ACHN (cell line): ENCODE measurements around the gene EHBP1.

Experiments
- DNase-seq: peaks from one replicate; pipeline ENCODE4 v3.0.0-alpha.2; 2015
- in situ Hi-C: cut with HindIII; loops from 2 replicates; pipeline ENCODE4 v1.10.0; 2017; ENCODE audit warnings: low sequenced_read_pairs, low pct_ligation_motif_present, low pct_unique_long_range_greater_than_20kb

Gene EHBP1

GRCh38 chr2:62705007-62705829 is at the start of gene EHBP1:
TSS of gene EHBP1 (plus strand) at chr2:62705713. CDS start at chr2:62707192, 1,479 bp downstream.
- DNase-seq: peak; percentile 100
- in situ Hi-C loops: no loop called here

DNA sequence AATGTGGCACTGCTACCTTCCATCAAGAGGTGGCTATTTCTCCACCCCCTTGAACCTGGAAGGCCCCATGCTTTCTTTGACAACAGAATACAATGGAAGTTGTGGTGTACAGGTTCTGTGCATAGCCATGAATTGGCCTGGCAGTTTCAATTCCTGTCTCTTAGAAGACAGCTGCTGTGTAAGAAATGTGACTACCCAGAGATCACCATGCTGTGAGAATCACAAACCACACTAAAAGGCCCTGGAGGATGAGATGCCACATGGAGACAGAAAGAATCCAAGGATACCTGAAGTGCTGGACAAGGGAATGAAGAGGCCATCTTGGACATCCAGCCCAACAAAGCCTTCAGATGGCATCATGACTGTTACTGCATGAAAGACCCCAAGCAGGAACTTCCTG is 47.7 kb upstream of the EHBP1 start:
- in situ Hi-C loops: no loop called here
- DNase-seq: no peak

- in situ Hi-C loops: no loop called here
- DNase-seq: no peak
Measured at GRCh38 chr2:62658891-62659290, 46.6 kb upstream of the EHBP1 start.

GRCh38 chr2:62660087-62660486 is 45.4 kb upstream of the EHBP1 start:
- in situ Hi-C loops: no loop called here
- DNase-seq: no peak

DNA sequence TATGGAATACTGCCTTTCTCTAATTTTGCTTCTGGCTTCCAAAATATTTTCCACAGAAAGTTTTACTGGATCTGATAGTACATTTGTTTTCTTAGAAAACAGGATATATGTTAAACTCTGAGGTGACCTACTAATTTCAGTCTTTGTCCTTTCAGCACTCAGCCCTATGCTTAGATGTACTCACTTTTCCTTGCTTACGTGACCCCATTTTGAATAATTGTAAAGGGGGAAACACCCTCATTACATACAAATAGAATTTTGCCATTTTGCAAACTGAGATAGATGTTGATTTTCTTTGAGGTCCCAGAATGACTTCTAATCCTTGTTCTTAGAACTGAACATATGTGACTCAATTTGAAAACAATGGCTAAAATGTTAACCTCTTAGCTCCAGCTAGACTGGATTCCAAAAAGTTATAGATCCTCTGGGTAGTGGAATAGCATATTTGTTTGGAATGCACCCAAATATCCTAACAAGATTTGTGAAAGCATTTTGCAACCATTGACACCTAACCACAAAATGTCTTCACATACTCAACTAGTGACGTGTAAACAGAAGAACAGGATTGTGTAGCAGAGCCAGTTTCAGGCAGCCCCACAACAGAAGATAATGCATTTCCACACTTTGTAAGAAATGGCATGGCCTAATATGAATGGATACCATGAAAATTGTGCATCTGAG is 44.8 kb upstream of the EHBP1 start:
- in situ Hi-C loops: no loop called here
- no peak for DNase-seq

DNA sequence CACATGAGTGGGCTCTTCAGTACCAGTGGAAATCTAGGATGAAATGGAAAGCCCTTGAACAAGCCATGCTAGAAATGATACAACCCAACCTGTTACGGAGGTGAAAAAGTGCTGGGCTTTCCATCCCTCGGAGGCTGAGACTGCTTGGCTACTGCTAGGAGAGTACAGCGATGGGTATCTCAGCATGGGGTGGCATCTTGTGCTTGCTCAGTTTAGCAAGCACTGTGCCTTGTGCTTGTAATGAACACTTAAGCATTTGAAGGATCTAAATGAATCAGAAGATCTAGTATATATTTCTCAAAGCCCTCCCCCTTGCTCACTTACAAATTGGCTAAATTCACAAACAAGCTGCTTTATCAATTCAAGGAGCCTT is 44.3 kb upstream of the EHBP1 start:
- no peak for DNase-seq
- in situ Hi-C loops: no loop called here

- no peak for DNase-seq
- in situ Hi-C loops: no loop called here
Measured at GRCh38 chr2:62662131-62662530, 43.4 kb upstream of the EHBP1 start.

- DNase-seq: no peak
- in situ Hi-C loops: no loop called here
Measured at GRCh38 chr2:62662554-62662953, 43.0 kb upstream of the EHBP1 start.

- in situ Hi-C loops: no loop called here
- no peak for DNase-seq
Measured at GRCh38 chr2:62663411-62663810, 42.1 kb upstream of the EHBP1 start.

- in situ Hi-C loops: no loop called here
- no peak for DNase-seq
Measured at GRCh38 chr2:62663920-62664795, 41.4 kb upstream of the EHBP1 start.

DNA sequence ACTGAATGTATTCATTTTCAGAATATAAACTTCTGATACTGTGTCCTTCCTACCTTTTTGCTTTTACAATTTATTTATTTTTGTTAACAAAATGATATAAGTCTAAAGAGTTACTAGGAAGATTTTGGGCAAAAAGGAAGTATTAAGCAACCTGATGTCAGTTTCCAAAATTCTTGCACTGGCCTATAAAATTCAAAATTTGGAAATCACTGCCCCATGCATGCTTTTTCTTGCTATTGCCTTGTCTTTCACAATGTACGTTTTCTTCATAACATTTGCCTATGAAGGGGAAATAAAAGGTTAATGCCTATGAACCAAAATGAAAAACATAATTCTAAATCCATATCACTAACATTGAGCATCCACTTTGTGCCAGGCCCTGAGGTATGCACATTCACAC is 40.1 kb upstream of the EHBP1 start:
- no peak for DNase-seq
- in situ Hi-C loops: no loop called here

DNA sequence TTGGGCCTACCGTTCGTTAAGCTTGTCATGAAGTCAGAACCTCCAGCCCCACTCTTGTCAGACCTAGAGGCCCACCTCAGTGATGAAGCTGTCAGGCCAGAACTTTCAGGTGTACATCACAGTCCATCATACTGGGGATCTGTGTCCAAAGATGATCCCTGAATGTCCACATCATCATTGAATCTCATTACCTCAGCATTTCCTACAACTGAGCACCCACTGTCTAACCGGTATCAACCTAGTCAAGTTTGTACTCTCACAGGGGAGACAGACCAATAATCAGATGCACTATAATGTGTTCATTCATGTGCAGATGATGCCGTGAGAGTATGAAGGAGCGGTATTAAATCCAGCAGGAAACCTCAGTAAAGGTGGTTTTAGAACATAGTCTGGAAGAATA is 36.3 kb upstream of the EHBP1 start:
- in situ Hi-C loops: no loop called here
- DNase-seq: no peak

DNA sequence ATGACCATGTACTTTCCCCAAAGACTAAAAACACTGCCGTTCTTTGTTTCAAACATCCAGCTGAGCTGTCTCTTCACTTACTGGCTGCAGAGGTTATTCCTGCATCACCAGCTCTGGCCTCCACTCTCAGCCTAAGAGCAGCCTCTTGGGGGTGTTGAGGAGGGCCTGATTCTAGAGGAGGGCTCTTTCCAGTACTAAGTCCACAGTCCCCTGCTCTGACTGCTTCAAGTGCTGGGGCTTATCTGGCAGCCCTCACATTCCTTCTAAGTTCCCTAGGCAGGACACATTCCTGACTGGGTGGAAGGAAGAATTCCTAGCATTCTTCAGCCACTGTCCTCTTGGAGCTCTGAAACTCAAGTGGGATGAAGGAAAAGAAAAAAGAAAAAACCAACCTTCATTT is 32.9 kb upstream of the EHBP1 start:
- in situ Hi-C loops: no loop called here
- peak; percentile 88 for DNase-seq

DNA sequence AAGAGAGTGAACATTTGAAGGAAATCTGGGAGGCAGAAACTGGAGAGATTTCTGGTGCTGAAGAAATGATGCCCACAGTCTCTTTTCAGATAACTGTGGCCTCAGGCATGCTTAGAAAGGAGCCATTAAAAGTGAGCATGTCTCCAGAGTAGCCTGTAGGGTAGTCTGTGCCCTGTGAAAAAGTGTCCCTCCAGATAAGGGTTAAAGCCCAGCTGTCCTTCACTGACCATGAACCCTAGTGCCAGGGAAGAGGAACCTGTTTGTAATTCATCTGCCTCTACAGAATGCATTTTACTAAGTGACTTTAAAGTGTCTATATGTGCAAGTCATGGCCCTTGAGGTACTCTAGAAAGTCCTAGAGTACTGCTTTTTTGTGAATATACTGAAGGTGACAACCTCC is 30.5 kb upstream of the EHBP1 start:
- in situ Hi-C loops: no loop called here

GRCh38 chr2:62685256-62685655 is 20.3 kb upstream of the EHBP1 start:
- DNase-seq: no peak
- in situ Hi-C loops: no loop called here

More for the DNA sequence above, 30.5 kb upstream of the EHBP1 start:
- DNase-seq: no peak

DNA sequence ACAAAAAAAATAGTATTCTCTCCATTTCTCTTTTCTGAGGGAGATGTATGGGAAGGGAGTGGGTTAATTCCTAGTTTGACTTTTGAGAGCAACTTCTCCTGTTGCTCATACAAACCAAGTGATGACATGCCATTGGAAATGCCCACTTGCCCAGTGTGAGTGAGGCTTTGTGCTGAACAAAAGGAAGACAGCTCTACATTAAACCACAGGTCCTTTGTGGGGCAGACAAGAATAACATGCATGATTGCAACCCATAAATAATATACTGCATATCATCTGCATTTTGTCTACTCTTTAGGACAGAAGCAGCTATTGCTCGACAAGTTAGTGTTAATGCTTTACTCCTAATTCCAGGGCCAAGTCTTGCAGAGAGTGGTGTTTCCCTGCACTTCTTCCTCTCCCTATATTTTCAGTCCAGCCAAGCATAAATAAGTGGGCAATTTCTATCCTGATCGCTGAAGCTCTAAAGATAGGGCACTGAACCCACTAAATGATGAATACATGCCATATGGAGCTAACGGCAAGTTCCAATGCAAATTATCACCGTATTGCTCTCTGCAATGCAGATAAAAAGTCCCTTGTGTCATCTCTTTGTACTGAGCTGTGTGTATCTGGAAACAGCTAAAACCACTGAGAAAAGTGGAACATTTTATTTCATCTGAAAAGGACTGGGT is 19.4 kb upstream of the EHBP1 start:
- no peak for DNase-seq
- in situ Hi-C loops: no loop called here

DNA sequence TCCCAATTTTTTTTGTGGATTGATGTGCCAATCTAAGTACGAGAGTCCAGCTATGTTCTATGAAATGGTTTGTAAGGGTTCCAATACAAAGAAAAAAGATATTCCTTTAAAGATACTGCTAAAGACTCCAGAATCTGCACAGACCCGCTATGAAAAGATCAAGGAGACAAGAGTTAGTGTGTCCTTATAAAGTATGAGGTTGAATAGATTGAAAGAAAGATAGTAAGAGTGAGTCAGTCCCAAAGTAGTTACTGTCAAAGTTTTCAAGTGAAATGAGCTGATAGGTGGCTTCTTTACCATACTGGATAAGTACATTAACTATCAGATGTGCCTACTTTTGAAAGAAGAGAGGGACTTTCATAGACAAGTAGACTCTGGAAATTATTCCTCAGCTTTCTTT is 17.9 kb upstream of the EHBP1 start:
- no peak for DNase-seq
- in situ Hi-C loops: no loop called here

DNA sequence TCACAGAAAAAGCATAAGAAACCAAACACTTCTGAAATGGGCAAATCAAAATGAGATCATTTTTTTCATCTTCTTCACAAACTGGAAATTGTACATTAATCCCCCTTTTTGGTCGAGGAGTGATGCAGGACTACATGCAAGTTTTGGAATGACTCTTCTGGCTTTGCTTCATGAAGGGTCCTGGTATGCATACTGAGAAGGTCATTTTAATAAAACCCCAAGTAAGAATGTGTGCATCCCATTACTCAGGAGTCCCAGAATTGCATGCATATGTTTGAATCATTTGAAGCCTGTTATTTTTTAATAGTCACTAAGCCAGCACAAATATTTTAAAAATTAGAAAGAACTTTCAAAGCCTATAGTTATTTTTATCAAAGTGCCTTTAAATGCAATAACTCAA is 16.7 kb upstream of the EHBP1 start:
- no peak for DNase-seq
- in situ Hi-C loops: no loop called here

- no peak for DNase-seq
- in situ Hi-C loops: no loop called here
Measured at GRCh38 chr2:62691186-62691585, 14.3 kb upstream of the EHBP1 start.
